WTC11 (cell line): ENCODE results near the gene MMP28. TPM values are rescaled to one million over a fixed set of nuclear protein-coding genes. Genes with fewer than 3 reads are reported as not detected.
A peak's percentile ranks its signal among the peaks of the same experiment; 100 is the strongest.

ENCODE experiments used
- ATAC-seq: fragments of 200-7000 bp; cut with Tn5 transposase; 2 replicates; pipeline ENCODE4 v1.10.0; 2021; ENCODE audit warnings: mild to moderate bottlenecking, moderate library complexity
- CTCF ChIA-PET: fragments of 300-600 bp; sonication (Branson Sonifier 250); formaldehyde crosslinking; loops from one replicate; lab custom pipeline; 2021; ENCODE audit warnings: antibody characterized with exemption; lab: Charles Lee
- POLR2A ChIA-PET: fragments of 350-600 bp; sonication (Branson Sonifier 250); formaldehyde crosslinking; loops from one replicate; lab custom pipeline; 2021; ENCODE audit warnings: antibody characterized with exemption; lab: Charles Lee
- DNase-seq: peaks from one replicate; pipeline ENCODE4 v3.0.0; 2021; ENCODE audit warnings: low spot score
- H3K27ac Mint-ChIP-seq: 2 replicates; pipeline ENCODE4 v1.8.0; 2021; ENCODE audit warnings: mixed read lengths
- H3K27me3 Mint-ChIP-seq: 2 replicates; pipeline ENCODE4 v1.8.0; 2021; ENCODE audit warnings: low read depth, mild to moderate bottlenecking, moderate library complexity, mixed read lengths
- H3K36me3 Mint-ChIP-seq: 2 replicates; pipeline ENCODE4 v1.8.0; 2021; ENCODE audit warnings: mixed read lengths
- H3K4me1 Mint-ChIP-seq: 2 replicates; pipeline ENCODE4 v1.8.0; 2022; ENCODE audit warnings: mixed read lengths
- H3K4me3 Mint-ChIP-seq: 2 replicates; pipeline ENCODE4 v1.8.0; 2021; ENCODE audit warnings: mild to moderate bottlenecking, moderate library complexity, mixed read lengths
- H3K9me3 Mint-ChIP-seq: 2 replicates; pipeline ENCODE4 v1.8.0; 2021; ENCODE audit warnings: mixed read lengths
- ARID4B ChIP-seq: sonication (generic); formaldehyde crosslinking; IDR thresholded peaks from 2 replicates; pipeline ENCODE4 v1.8.0; 2023; ENCODE audit warnings: missing genetic modification reagents, mild to moderate bottlenecking, borderline replicate concordance
- E2F1 ChIP-seq: sonication (generic); formaldehyde crosslinking; IDR thresholded peaks from 2 replicates; pipeline ENCODE4 v1.8.0; 2022; ENCODE audit warnings: mild to moderate bottlenecking, missing genetic modification reagents
- E2F4 ChIP-seq: sonication (generic); formaldehyde crosslinking; IDR thresholded peaks from 2 replicates; pipeline ENCODE4 v1.8.1; 2022; ENCODE audit warnings: low read depth, mild to moderate bottlenecking, moderate library complexity, missing genetic modification reagents, borderline replicate concordance
- EMX1 ChIP-seq: fragments of 250-450 bp; sonication (Bioruptor Pico); IDR thresholded peaks from 2 replicates; pipeline ENCODE4 v1.8.0; 2021; ENCODE audit warnings: mild to moderate bottlenecking
- MAX ChIP-seq: sonication (generic); formaldehyde crosslinking; IDR thresholded peaks from 2 replicates; pipeline ENCODE4 v1.8.0; 2022; ENCODE audit warnings: mild to moderate bottlenecking, missing genetic modification reagents
- MYBL2 ChIP-seq: sonication (generic); formaldehyde crosslinking; IDR thresholded peaks from 2 replicates; pipeline ENCODE4 v1.8.1; 2023; ENCODE audit warnings: mild to moderate bottlenecking, moderate library complexity, missing genetic modification reagents
- NFE2L1 ChIP-seq: sonication (generic); formaldehyde crosslinking; IDR thresholded peaks from 2 replicates; pipeline ENCODE4 v1.8.1; 2023; ENCODE audit warnings: missing genetic modification reagents
- NFYB ChIP-seq: sonication (generic); formaldehyde crosslinking; conservative IDR thresholded peaks from 2 replicates; pipeline ENCODE4 v1.8.0; 2022; ENCODE audit warnings: low read depth, missing genetic modification reagents
- NR2C2 ChIP-seq: sonication (generic); formaldehyde crosslinking; IDR thresholded peaks from 2 replicates; pipeline ENCODE4 v1.8.0; 2022; ENCODE audit warnings: mild to moderate bottlenecking, missing genetic modification reagents
- SMAD3 ChIP-seq: sonication (generic); formaldehyde crosslinking; IDR thresholded peaks from 2 replicates; pipeline ENCODE4 v1.8.0; 2022; ENCODE audit warnings: missing genetic modification reagents, mild to moderate bottlenecking, borderline replicate concordance
- SP1 ChIP-seq: sonication (generic); formaldehyde crosslinking; conservative IDR thresholded peaks from 2 replicates; pipeline ENCODE4 v1.8.1; 2022; ENCODE audit warnings: missing genetic modification reagents
- TCF7 ChIP-seq: sonication (generic); formaldehyde crosslinking; IDR thresholded peaks from 2 replicates; pipeline ENCODE4 v1.8.0; 2022; ENCODE audit warnings: mild to moderate bottlenecking, low read depth, missing genetic modification reagents, moderate library complexity
- ZNF232 ChIP-seq: sonication (generic); formaldehyde crosslinking; IDR thresholded peaks from 2 replicates; pipeline ENCODE4 v1.8.0; 2022; ENCODE audit warnings: mild to moderate bottlenecking, missing genetic modification reagents
- ZNF263 ChIP-seq: sonication (generic); formaldehyde crosslinking; IDR thresholded peaks from 2 replicates; pipeline ENCODE4 v1.8.1; 2022; ENCODE audit warnings: low read depth, mild to moderate bottlenecking, moderate library complexity, missing genetic modification reagents
- ZNF396 ChIP-seq: fragments of 250-450 bp; sonication (Bioruptor Pico); IDR thresholded peaks from 2 replicates; pipeline ENCODE4 v1.8.0; 2021; ENCODE audit warnings: mild to moderate bottlenecking, moderate library complexity, borderline replicate concordance
- ZNF532 ChIP-seq: fragments of 250-450 bp; sonication (Bioruptor Pico); IDR thresholded peaks from 2 replicates; pipeline ENCODE4 v1.9.0; 2021; ENCODE audit warnings: mild to moderate bottlenecking, borderline replicate concordance
- total RNA-seq: library from RNA; stranded (reverse); gene quantifications from 3 replicates; pipeline ENCODE4 v1.2.3, GENCODE V29; 2021
- TF ChIP-seq, protein P1 (sequence below): sonication (generic); formaldehyde crosslinking; conservative IDR thresholded peaks from 2 replicates; pipeline ENCODE4 v1.8.1; 2023; ENCODE audit warnings: mild to moderate bottlenecking, low read depth, missing genetic modification reagents, moderate library complexity

The MMP28 gene
- total RNA-seq, 1 experiment from 2014 or later = 0.22 TPM

DNA sequence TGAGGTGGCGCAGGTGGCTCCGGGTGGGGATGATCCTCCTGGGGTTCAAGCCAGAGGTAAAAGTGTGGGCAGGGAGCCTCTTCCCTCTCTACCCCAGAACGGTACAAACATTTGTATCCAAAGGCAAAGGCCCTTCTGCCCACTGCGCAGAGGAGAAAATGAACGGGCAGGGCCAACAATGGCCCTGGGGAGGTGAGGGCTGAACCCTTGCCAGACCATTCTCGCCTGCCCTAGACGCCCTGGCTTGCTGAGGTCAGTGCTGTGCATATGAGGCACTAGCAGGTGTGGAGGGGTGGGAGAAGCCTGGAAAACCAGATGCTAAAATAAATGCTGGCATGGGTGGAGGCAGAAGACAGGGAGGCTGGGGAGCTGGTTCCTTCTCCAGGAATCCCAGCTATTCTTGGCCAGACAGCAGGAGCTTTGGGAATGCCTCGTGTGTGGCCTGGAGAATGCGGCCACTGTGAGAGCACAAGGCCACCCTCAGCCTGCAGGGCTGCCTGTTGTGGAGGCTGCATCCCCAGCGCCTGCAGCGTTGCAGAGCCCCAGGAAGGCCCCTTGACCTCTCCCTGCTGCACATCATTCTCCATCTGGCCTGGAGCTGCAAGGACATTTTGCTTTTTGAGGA lies 30.2 kb downstream of the MMP28 start:
- ChIA-PET CTCF (interaction anchor here (1.0 to 5.8 kb wide), 22 partner anchors 9 to 307 kb away, joined by 3 to 161 read pairs (median 12); partner anchors contain the start of genes GAS2L2, MMP28, RASL10B and TAF15), POLR2A (interaction anchor here (1.2 kb wide), 1 partner anchor 11 kb away, joined by 7 read pairs; no protein-coding TSS in a partner anchor)
- no peak for DNase-seq
- peaks cover 7% of the 10 kb centered on the region for H3K27me3 Mint-ChIP-seq
- TF ChIP-seq, protein P1, sequence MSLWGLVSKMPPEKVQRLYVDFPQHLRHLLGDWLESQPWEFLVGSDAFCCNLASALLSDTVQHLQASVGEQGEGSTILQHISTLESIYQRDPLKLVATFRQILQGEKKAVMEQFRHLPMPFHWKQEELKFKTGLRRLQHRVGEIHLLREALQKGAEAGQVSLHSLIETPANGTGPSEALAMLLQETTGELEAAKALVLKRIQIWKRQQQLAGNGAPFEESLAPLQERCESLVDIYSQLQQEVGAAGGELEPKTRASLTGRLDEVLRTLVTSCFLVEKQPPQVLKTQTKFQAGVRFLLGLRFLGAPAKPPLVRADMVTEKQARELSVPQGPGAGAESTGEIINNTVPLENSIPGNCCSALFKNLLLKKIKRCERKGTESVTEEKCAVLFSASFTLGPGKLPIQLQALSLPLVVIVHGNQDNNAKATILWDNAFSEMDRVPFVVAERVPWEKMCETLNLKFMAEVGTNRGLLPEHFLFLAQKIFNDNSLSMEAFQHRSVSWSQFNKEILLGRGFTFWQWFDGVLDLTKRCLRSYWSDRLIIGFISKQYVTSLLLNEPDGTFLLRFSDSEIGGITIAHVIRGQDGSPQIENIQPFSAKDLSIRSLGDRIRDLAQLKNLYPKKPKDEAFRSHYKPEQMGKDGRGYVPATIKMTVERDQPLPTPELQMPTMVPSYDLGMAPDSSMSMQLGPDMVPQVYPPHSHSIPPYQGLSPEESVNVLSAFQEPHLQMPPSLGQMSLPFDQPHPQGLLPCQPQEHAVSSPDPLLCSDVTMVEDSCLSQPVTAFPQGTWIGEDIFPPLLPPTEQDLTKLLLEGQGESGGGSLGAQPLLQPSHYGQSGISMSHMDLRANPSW (CRISPR knock-in tag) = no peak
- no peak for TF ChIP-seq NFE2L1 (CRISPR knock-in tag)
- no peak for TF ChIP-seq ZNF232 (CRISPR knock-in tag)
- TF ChIP-seq TCF7 (CRISPR knock-in tag) = no peak
- TF ChIP-seq ZNF532 (CRISPR knock-in tag) = no peak
- TF ChIP-seq ZNF396 = no peak
- peaks cover 17% of the 10 kb centered on the region for H3K4me1 Mint-ChIP-seq
- no peak overlapping the region for H3K27ac Mint-ChIP-seq
- ATAC-seq = no peak
- H3K9me3 Mint-ChIP-seq = no peaks in the 10 kb centered on the region
- H3K36me3 Mint-ChIP-seq = no peaks in the 10 kb centered on the region
- peak overlapping the region; percentile 80 for H3K4me3 Mint-ChIP-seq

DNA sequence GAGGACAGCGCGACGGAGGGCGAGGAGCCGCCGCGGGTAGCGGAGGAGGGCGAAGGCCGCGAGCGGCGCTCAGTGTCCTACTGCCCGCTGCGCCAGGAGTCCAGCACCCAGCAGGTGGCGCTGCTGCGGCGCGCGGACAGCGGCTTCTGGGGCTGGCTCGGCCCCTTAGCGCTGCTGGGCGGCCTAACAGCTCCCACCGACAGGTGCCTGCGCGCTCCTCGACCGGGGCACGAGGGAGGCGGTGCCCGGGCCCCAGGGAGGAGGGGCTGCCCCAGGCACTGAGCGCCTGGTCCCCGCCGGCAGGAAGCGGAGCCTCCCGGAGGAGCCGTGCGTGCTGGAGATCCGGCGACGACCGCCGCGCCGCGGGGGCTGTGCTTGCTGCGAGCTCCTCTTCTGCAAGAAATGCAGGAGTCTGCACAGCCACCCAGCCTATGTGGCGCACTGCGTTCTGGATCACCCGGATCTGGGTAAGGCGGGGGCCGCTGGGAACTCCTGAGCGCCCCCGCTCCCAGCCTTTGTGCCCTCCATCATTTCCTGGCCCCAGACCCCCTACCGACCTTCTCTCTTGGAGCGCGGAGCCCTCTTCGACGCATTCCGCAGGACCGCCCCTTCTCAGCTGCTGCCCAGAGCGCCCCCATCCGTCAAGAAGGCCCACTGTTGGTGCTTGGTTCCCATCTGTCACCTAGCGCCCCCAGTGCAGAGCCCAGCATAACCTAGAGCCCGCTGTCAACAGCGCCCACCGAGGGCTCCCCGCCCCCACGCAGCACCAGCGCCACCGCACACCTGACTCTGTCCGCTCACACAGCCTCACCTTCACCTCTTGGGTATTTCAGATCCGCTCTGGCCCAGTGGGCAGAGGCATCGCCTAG lies 31.1 kb downstream of the MMP28 start:
- Mint-ChIP-seq H3K27ac (peak overlapping the region; percentile 76), H3K9me3 (no peaks in the 10 kb centered on the region), H3K4me3 (peak overlapping the region; percentile 80), H3K27me3 (peaks cover 11% of the 10 kb centered on the region), H3K4me1 (peaks cover 17% of the 10 kb centered on the region), H3K36me3 (no peaks in the 10 kb centered on the region)
- POLR2A ChIA-PET = interaction anchor here (0.6 to 2.1 kb wide), 7 partner anchors 10 to 77 kb away, joined by 3 to 37 read pairs (median 4); partner anchors contain the start of gene TAF15
- ATAC-seq (peak; percentile 87), DNase-seq (peak; percentile 91)
- CTCF ChIA-PET = interaction anchor here (0.5 to 5.8 kb wide), 63 partner anchors 8 to 719 kb away, joined by 3 to 161 read pairs (median 5); partner anchors contain the start of genes AP2B1, GAS2L2, MMP28 and PEX12
- no peak for TF ChIP-seq NFYB (CRISPR knock-in tag)
- peak; percentile 72; the same call in 1 of the 2 replicates for TF ChIP-seq SMAD3 (CRISPR knock-in tag)
- peak; percentile 35; the same call in 1 of the 2 replicates for TF ChIP-seq ARID4B (CRISPR knock-in tag)
- TF ChIP-seq MYBL2 = peak; percentile 88
- TF ChIP-seq ZNF263 = peak; percentile 92
- peak; percentile 61; the same call in 1 of the 2 replicates for TF ChIP-seq E2F4
- TF ChIP-seq MAX (CRISPR knock-in tag) = peak; percentile 97
- no peak for TF ChIP-seq TCF7 (CRISPR knock-in tag)
- peak; percentile 53; the same call in 1 of the 2 replicates for TF ChIP-seq E2F1
- peak; percentile 20; the same call in 1 of the 2 replicates for TF ChIP-seq SP1 (CRISPR knock-in tag)
- TF ChIP-seq EMX1 = no peak
- no peak for TF ChIP-seq NR2C2
